NCI-H510A (cell line): Measurements from ENCODE around the gene CFAP58.
A peak's percentile ranks its signal among the peaks of the same experiment; 100 is the strongest.

Source experiments
- DNase-seq: peaks from one replicate; lab custom pipeline; 2025; lab: John Stamatoyannopoulos, UW

The CFAP58 gene

GRCh38 chr10:104353325-104354048, at the start of gene CFAP58:
Gene CFAP58 (plus strand): TSS chr10:104353833. CDS start chr10:104353898, 65 bp downstream.
- peak; percentile 78 for DNase-seq

- DNase-seq, result no peak
These were observed 49.3 kb upstream of the CFAP58 start for GRCh38 chr10:104304356-104304745.

- no peak for DNase-seq
These were observed 48.7 kb upstream of the CFAP58 start for GRCh38 chr10:104304927-104305326.

GRCh38 chr10:104306897-104307296, 46.7 kb upstream of the CFAP58 start:
- no peak for DNase-seq

- no peak for DNase-seq
These were observed 45.8 kb upstream of the CFAP58 start for GRCh38 chr10:104307576-104308438.

GRCh38 chr10:104308439-104308903, 45.2 kb upstream of the CFAP58 start:
- DNase-seq, result no peak

GRCh38 chr10:104309980-104310978, 43.4 kb upstream of the CFAP58 start:
- DNase-seq, result no peak

GRCh38 chr10:104311184-104311720, 42.4 kb upstream of the CFAP58 start:
- DNase-seq, result no peak

- DNase-seq, result no peak
These were observed 38.8 kb upstream of the CFAP58 start for GRCh38 chr10:104314591-104315485.

- no peak for DNase-seq
These were observed 38.1 kb upstream of the CFAP58 start for GRCh38 chr10:104315486-104315921.

- DNase-seq, result no peak
These were observed 37.1 kb upstream of the CFAP58 start for GRCh38 chr10:104316321-104317099.

GRCh38 chr10:104317269-104317710, 36.3 kb upstream of the CFAP58 start:
- DNase-seq, result no peak

- DNase-seq, result no peak
These were observed 35.8 kb upstream of the CFAP58 start for GRCh38 chr10:104317726-104318299.

- DNase-seq, result no peak
These were observed 35.3 kb upstream of the CFAP58 start for GRCh38 chr10:104318326-104318725.

GRCh38 chr10:104318810-104319741, 34.6 kb upstream of the CFAP58 start:
- DNase-seq, result no peak

- no peak for DNase-seq
These were observed 32.4 kb upstream of the CFAP58 start for GRCh38 chr10:104321226-104321625.

- DNase-seq, result no peak
These were observed 31.8 kb upstream of the CFAP58 start for GRCh38 chr10:104321725-104322415.
